Mucosa of stomach (tissue), 1 donor: ENCODE measurements around the gene AP3S1.
"Not testable (repeated sequence)": the region's sequence is repeated elsewhere in the genome, so short reads cannot be mapped to it uniquely, and the experiment has no call there.

Source experiments
- H3K27me3 ChIP-seq: one replicate; pipeline ENCODE4 v1.7.0; 2013; ENCODE audit warnings: mild to moderate bottlenecking, low read length; ENCODE audit not compliant: control insufficient read depth, insufficient read depth
- H3K36me3 ChIP-seq: one replicate; pipeline ENCODE4 v1.7.0; 2013; ENCODE audit warnings: low read length; ENCODE audit not compliant: control insufficient read depth, insufficient read depth
- H3K4me1 ChIP-seq: one replicate; pipeline ENCODE4 v1.7.0; 2013; ENCODE audit warnings: mild to moderate bottlenecking, low read length; ENCODE audit not compliant: control insufficient read depth, insufficient read depth
- H3K4me3 ChIP-seq: one replicate; pipeline ENCODE4 v1.7.0; 2013; ENCODE audit warnings: low read length
- H3K9ac ChIP-seq: one replicate; pipeline ENCODE4 v1.7.0; 2013; ENCODE audit warnings: mild to moderate bottlenecking, low read length, moderate library complexity
- H3K9me3 ChIP-seq: one replicate; pipeline ENCODE4 v1.7.0; 2013; ENCODE audit warnings: mild to moderate bottlenecking, low read length, moderate library complexity; ENCODE audit not compliant: control insufficient read depth
- donor health status: Pancreatic carcinoma.

Gene AP3S1

GRCh38 chr5:115854139-115854538 lies 12.4 kb downstream of the AP3S1 start:
- Histone ChIP-seq H3K9me3 (no peaks in the 10 kb centered on the region), H3K9ac (no peak overlapping the region), H3K27me3 (no peaks in the 10 kb centered on the region), H3K4me3 (no peak overlapping the region), H3K36me3 (no peaks in the 10 kb centered on the region), H3K4me1 (peaks cover 12% of the 10 kb centered on the region)

GRCh38 chr5:115855959-115856358 lies 14.2 kb downstream of the AP3S1 start:
- Histone ChIP-seq H3K9ac (no peak overlapping the region), H3K36me3 (no peaks in the 10 kb centered on the region), H3K9me3 (no peaks in the 10 kb centered on the region), H3K4me1 (peaks cover 12% of the 10 kb centered on the region), H3K4me3 (no peak overlapping the region), H3K27me3 (no peaks in the 10 kb centered on the region)

- Histone ChIP-seq H3K9ac (no peak overlapping the region), H3K27me3 (no peaks in the 10 kb centered on the region), H3K4me3 (no peak overlapping the region), H3K9me3 (no peaks in the 10 kb centered on the region), H3K36me3 (no peaks in the 10 kb centered on the region), H3K4me1 (peaks cover 12% of the 10 kb centered on the region)
These were observed 15.3 kb downstream of the AP3S1 start for GRCh38 chr5:115857057-115857479.

GRCh38 chr5:115857626-115858349 lies 16.1 kb downstream of the AP3S1 start:
- no peaks in the 10 kb centered on the region for H3K27me3 ChIP-seq
- H3K9ac ChIP-seq: no peak overlapping the region
- no peaks in the 10 kb centered on the region for H3K36me3 ChIP-seq
- H3K4me1 ChIP-seq: peaks cover 12% of the 10 kb centered on the region
- no peak overlapping the region for H3K4me3 ChIP-seq
- H3K9me3 ChIP-seq: no peaks in the 10 kb centered on the region

GRCh38 chr5:115858396-115858795 lies 16.7 kb downstream of the AP3S1 start:
- Histone ChIP-seq H3K27me3 (no peaks in the 10 kb centered on the region), H3K4me1 (peaks cover 12% of the 10 kb centered on the region), H3K9ac (no peak overlapping the region), H3K9me3 (no peaks in the 10 kb centered on the region), H3K4me3 (no peak overlapping the region), H3K36me3 (no peaks in the 10 kb centered on the region)

- H3K9me3 ChIP-seq: no peaks in the 10 kb centered on the region
- no peak overlapping the region for H3K9ac ChIP-seq
- no peak overlapping the region for H3K4me3 ChIP-seq
- no peaks in the 10 kb centered on the region for H3K27me3 ChIP-seq
- H3K36me3 ChIP-seq: no peaks in the 10 kb centered on the region
- peaks cover 12% of the 10 kb centered on the region for H3K4me1 ChIP-seq
These were observed 17.6 kb downstream of the AP3S1 start for GRCh38 chr5:115859378-115859777.

GRCh38 chr5:115869256-115869795 lies 27.6 kb downstream of the AP3S1 start:
- H3K4me3 ChIP-seq: no peak overlapping the region
- H3K4me1 ChIP-seq: peaks cover 9% of the 10 kb centered on the region
- H3K9ac ChIP-seq: no peak overlapping the region
- no peaks in the 10 kb centered on the region for H3K9me3 ChIP-seq
- no peaks in the 10 kb centered on the region for H3K27me3 ChIP-seq
- no peaks in the 10 kb centered on the region for H3K36me3 ChIP-seq

GRCh38 chr5:115872447-115872846 lies 30.7 kb downstream of the AP3S1 start:
- peaks cover 9% of the 10 kb centered on the region for H3K4me1 ChIP-seq
- H3K4me3 ChIP-seq: no peak overlapping the region
- no peaks in the 10 kb centered on the region for H3K36me3 ChIP-seq
- H3K9ac ChIP-seq: no peak overlapping the region
- no peaks in the 10 kb centered on the region for H3K27me3 ChIP-seq
- no peaks in the 10 kb centered on the region for H3K9me3 ChIP-seq

- Histone ChIP-seq H3K9me3 (no peaks in the 10 kb centered on the region), H3K4me1 (peaks cover 9% of the 10 kb centered on the region), H3K9ac (no peak overlapping the region), H3K27me3 (no peaks in the 10 kb centered on the region), H3K36me3 (no peaks in the 10 kb centered on the region), H3K4me3 (no peak overlapping the region)
These were observed 31.7 kb downstream of the AP3S1 start for GRCh38 chr5:115873392-115873791.

- no peaks in the 10 kb centered on the region for H3K9me3 ChIP-seq
- H3K9ac ChIP-seq: no peak overlapping the region
- peaks cover 4% of the 10 kb centered on the region for H3K4me1 ChIP-seq
- H3K4me3 ChIP-seq: no peak overlapping the region
- H3K27me3 ChIP-seq: no peaks in the 10 kb centered on the region
- H3K36me3 ChIP-seq: no peaks in the 10 kb centered on the region
These were observed 33.7 kb downstream of the AP3S1 start for GRCh38 chr5:115875447-115875846.

- not testable (repeated sequence) for H3K27me3 ChIP-seq, H3K4me1 ChIP-seq, H3K36me3 ChIP-seq, H3K9ac ChIP-seq, H3K9me3 ChIP-seq, H3K4me3 ChIP-seq
These were observed 35.6 kb downstream of the AP3S1 start for GRCh38 chr5:115877342-115877741.

GRCh38 chr5:115882434-115882833 lies 40.7 kb downstream of the AP3S1 start:
- H3K27me3 ChIP-seq, H3K36me3 ChIP-seq, H3K9ac ChIP-seq, H3K4me3 ChIP-seq, H3K9me3 ChIP-seq, H3K4me1 ChIP-seq: not testable (repeated sequence)
